ENCODE data around the gene RRP9.

DNA sequence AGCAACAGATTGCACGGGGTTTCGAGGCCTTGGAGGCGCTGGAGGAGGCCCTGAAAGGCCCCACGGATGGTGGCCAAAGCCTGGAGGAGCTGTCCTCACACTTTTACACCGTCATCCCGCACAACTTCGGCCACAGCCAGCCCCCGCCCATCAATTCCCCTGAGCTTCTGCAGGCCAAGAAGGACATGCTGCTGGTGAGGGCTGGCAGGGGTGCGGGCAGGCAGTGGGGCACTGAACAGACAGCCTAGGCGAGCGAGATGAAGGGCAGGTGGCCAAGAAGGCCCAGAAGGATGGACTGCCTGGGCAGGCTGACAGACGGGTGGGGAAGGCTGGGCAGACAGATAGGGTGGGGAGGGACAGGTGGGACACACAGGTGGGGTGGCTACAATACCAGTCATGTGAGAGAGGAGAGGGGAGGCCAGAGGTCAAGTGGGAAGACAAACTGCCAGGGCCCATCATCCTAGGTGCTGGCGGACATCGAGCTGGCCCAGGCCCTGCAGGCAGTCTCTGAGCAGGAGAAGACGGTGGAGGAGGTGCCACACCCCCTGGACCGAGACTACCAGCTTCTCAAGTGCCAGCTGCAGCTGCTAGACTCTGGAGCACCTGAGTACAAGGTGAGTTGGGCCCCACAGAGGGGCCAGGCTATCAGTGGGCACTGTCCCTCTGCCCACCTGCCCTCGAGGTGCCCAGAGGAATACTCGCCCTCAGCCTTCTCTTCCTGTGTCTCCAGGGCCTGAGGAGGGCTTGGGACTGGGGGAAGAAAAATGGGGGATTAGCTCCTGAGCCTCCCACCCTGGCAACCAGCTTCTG lies 3.5 kb upstream of the RRP9 start:
- TF ChIP-seq, protein P1, sequence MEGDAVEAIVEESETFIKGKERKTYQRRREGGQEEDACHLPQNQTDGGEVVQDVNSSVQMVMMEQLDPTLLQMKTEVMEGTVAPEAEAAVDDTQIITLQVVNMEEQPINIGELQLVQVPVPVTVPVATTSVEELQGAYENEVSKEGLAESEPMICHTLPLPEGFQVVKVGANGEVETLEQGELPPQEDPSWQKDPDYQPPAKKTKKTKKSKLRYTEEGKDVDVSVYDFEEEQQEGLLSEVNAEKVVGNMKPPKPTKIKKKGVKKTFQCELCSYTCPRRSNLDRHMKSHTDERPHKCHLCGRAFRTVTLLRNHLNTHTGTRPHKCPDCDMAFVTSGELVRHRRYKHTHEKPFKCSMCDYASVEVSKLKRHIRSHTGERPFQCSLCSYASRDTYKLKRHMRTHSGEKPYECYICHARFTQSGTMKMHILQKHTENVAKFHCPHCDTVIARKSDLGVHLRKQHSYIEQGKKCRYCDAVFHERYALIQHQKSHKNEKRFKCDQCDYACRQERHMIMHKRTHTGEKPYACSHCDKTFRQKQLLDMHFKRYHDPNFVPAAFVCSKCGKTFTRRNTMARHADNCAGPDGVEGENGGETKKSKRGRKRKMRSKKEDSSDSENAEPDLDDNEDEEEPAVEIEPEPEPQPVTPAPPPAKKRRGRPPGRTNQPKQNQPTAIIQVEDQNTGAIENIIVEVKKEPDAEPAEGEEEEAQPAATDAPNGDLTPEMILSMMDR (IDR thresholded peaks at IDR 0.05): no peak
- no peak for TF ChIP-seq EZH2phosphoT487 (IDR thresholded peaks at IDR 0.05)
- TF ChIP-seq EZH2 (IDR thresholded peaks at IDR 0.05): no peak

Measured in neural progenitor cell (in vitro differentiated cells).